K562 (cell line): ENCODE data around the gene IL7R. TPM values are rescaled to one million over a fixed set of nuclear protein-coding genes. Genes with fewer than 3 reads are reported as not detected.

Experiments used
- ATAC-seq: fragments of 200-7000 bp; cut with Tn5 transposase; 3 replicates; pipeline ENCODE4 v1.9.1; 2020; ENCODE audit warnings: moderate library complexity
- BruUV-seq: library from RNA; stranded (reverse); fragments of 400-500 nt; replicated peaks from 2 replicates; lab custom pipeline; 2021; lab: Mats Ljungman, UMichigan
- CTCF ChIA-PET: fragments of 300-600 bp; formaldehyde crosslinking; extraction: SDS; loops from one replicate; lab custom pipeline; 2021; ENCODE audit warnings: low intra/inter-chr PET ratio; lab: Yijun Ruan, JAX
- POLR2A ChIA-PET: fragments of 300-600, 350-650 bp; sonication (Branson Sonifier 250); formaldehyde crosslinking; extraction: SDS; loops from one replicate; lab custom pipeline; 2021; ENCODE audit warnings: antibody characterized with exemption, inconsistent platforms; lab: Yijun Ruan, JAX
- DNase-seq, 4 experiments: peaks; one replicate each; pipeline versions ENCODE4 v3.0.0 to v3.0.0-alpha.2; 2011 to 2018; ENCODE audit warnings: low spot score in 3 of 4, mixed read lengths in 3 of 4; ENCODE audit errors: extremely low read depth in 1 of 4
- FAIRE-seq: peaks from 2 replicates; lab custom pipeline; 2011; peaks lifted over from hg19 to GRCh38; lab: Jason Lieb, UNC
- H2AFZ ChIP-seq: 2 replicates; pipeline ENCODE4 v1.6.0; 2011; ENCODE audit warnings: low read depth, low read length, control low read depth, inconsistent platforms
- H3K27ac ChIP-seq: fragments of 200-600 bp; 3 replicates; pipeline ENCODE4 v1.8.0; 2011; ENCODE audit warnings: low read depth, mild to moderate bottlenecking, control low read depth, inconsistent platforms, low read length, moderate library complexity, mixed read lengths; ENCODE audit errors: extremely low read depth
- H3K27me3 ChIP-seq, 2 experiments: fragments of 300-600 bp in 1 of 2; 2 replicates in 1 of 2; 3 replicates in 1 of 2; pipeline versions ENCODE4 v1.6.0 to v1.8.0; 2011; ENCODE audit warnings: inconsistent platforms in 2 of 2, low read length in 2 of 2, mild to moderate bottlenecking in 1 of 2, mixed read lengths in 1 of 2, moderate library complexity in 1 of 2; ENCODE audit not compliant: control insufficient read depth in 2 of 2, insufficient read depth in 2 of 2
- H3K36me3 ChIP-seq: fragments of 300-600 bp; 3 replicates; pipeline ENCODE4 v1.8.0; 2011; ENCODE audit warnings: mild to moderate bottlenecking, low read length, inconsistent platforms; ENCODE audit not compliant: control insufficient read depth, insufficient read depth
- H3K4me1 ChIP-seq, 2 experiments: fragments of 200-600 bp in 1 of 2; replicated peaks in 1 of 2; 2 replicates in 1 of 2; 3 replicates in 1 of 2; pipeline versions ENCODE4 v1.5.1 to v1.8.0; 2011; ENCODE audit warnings: inconsistent platforms in 2 of 2, low read length in 2 of 2, mild to moderate bottlenecking in 1 of 2, mixed read lengths in 1 of 2, moderate library complexity in 1 of 2; ENCODE audit not compliant: control insufficient read depth in 2 of 2, insufficient read depth in 2 of 2
- H3K4me2 ChIP-seq: 2 replicates; pipeline ENCODE4 v1.6.1; 2011; ENCODE audit warnings: low read length, control low read depth, inconsistent platforms, mixed read lengths; ENCODE audit not compliant: insufficient read depth
- H3K4me3 ChIP-seq: fragments of 200-600 bp; sonication (generic), shearing (Covaris generic); 2 replicates; pipeline ENCODE4 v1.5.1; 2016; ENCODE audit warnings: control low read depth, inconsistent platforms
- H3K79me2 ChIP-seq: fragments of 200-600 bp; 3 replicates; pipeline ENCODE4 v1.8.0; 2011; ENCODE audit warnings: low read length, inconsistent platforms; ENCODE audit not compliant: control insufficient read depth, insufficient read depth
- H3K9ac ChIP-seq, 2 experiments: 2 replicates each; pipeline versions ENCODE4 v1.6.0 to v1.6.1; 2011; ENCODE audit warnings: low read depth in 2 of 2, low read length in 2 of 2, control low read depth in 1 of 2, inconsistent platforms in 1 of 2, mild to moderate bottlenecking in 1 of 2, mixed read lengths in 1 of 2; ENCODE audit not compliant: insufficient read depth in 1 of 2
- H3K9me1 ChIP-seq: one replicate; pipeline ENCODE4 v1.6.0; 2011; ENCODE audit warnings: inconsistent platforms, mild to moderate bottlenecking, low read length, moderate library complexity; ENCODE audit not compliant: control insufficient read depth, insufficient read depth
- H3K9me3 ChIP-seq: replicated peaks from 2 replicates; pipeline ENCODE4 v1.5.1; 2011; ENCODE audit warnings: low read depth, low read length, inconsistent platforms; ENCODE audit not compliant: control insufficient read depth, insufficient read depth
- H4K20me1 ChIP-seq: replicated peaks from 2 replicates; pipeline ENCODE4 v1.6.1; 2011; ENCODE audit warnings: low read length, inconsistent platforms, mixed read lengths; ENCODE audit not compliant: control insufficient read depth, insufficient read depth
- CREB5 ChIP-seq: fragments of 250-450 bp; sonication (Bioruptor Pico); IDR thresholded peaks from 2 replicates; pipeline ENCODE4 v1.5.0; 2020; ENCODE audit warnings: mild to moderate bottlenecking
- HMG20B ChIP-seq: fragments of 250-450 bp; sonication (Bioruptor Pico); IDR thresholded peaks from 2 replicates; pipeline ENCODE4 v1.5.0; 2021; ENCODE audit warnings: mild to moderate bottlenecking
- KLF1 ChIP-seq: fragments of 450-650 bp; IDR thresholded peaks from 2 replicates; pipeline ENCODE4 v1.6.1; 2016; ENCODE audit warnings: missing genetic modification characterization, missing compliant biosample characterization
- MIER1 ChIP-seq: fragments of 450-650 bp; IDR thresholded peaks from 2 replicates; pipeline ENCODE4 v1.6.1; 2016; ENCODE audit warnings: antibody characterized with exemption, mild to moderate bottlenecking, low read depth
- POU5F1 ChIP-seq: fragments of 150-350 bp; IDR thresholded peaks from 2 replicates; pipeline ENCODE4 v1.6.1; 2014; ENCODE audit warnings: borderline replicate concordance, low read length, low read depth, mild to moderate bottlenecking; ENCODE audit not compliant: partially characterized antibody
- SNIP1 ChIP-seq: fragments of 450-650 bp; IDR thresholded peaks from 2 replicates; pipeline ENCODE4 v1.7.1; 2017; ENCODE audit warnings: low read depth, mild to moderate bottlenecking
- TCF7L2 ChIP-seq: fragments of 150-350 bp; IDR thresholded peaks from 2 replicates; pipeline ENCODE4 v1.6.1; 2016; ENCODE audit warnings: low read depth, mild to moderate bottlenecking, low read length, moderate library complexity
- TEAD2 ChIP-seq: fragments of 450-650 bp; IDR thresholded peaks from 2 replicates; pipeline ENCODE4 v1.6.1; 2016; ENCODE audit warnings: missing genetic modification characterization, control low read depth, missing compliant biosample characterization
- TGIF2 ChIP-seq: sonication (generic); formaldehyde crosslinking; IDR thresholded peaks from 2 replicates; pipeline ENCODE4 v1.8.1; 2022; ENCODE audit warnings: mild to moderate bottlenecking, missing genetic modification reagents, moderate library complexity
- TRIM25 ChIP-seq: fragments of 450-650 bp; IDR thresholded peaks from 2 replicates; pipeline ENCODE4 v1.7.0; 2016; ENCODE audit warnings: borderline replicate concordance
- TRIM28 ChIP-seq: fragments of 450-650 bp; IDR thresholded peaks from 2 replicates; pipeline ENCODE4 v1.6.1; 2017
- ZBTB9 ChIP-seq: fragments of 450-650 bp; formaldehyde crosslinking; IDR thresholded peaks from 2 replicates; pipeline ENCODE4 v1.4.0; 2020; ENCODE audit warnings: mild to moderate bottlenecking, moderate library complexity
- ZFP30 ChIP-seq: fragments of 250-450 bp; sonication (Bioruptor Pico); IDR thresholded peaks from 2 replicates; pipeline ENCODE4 v1.8.0; 2022; ENCODE audit warnings: moderate library complexity, mild to moderate bottlenecking, inconsistent platforms, borderline replicate concordance
- ZNF511 ChIP-seq: sonication (generic); formaldehyde crosslinking; IDR thresholded peaks from 2 replicates; pipeline ENCODE4 v1.8.0; 2022; ENCODE audit warnings: mild to moderate bottlenecking, missing genetic modification reagents
- ZNF586 ChIP-seq: fragments of 450-650 bp; formaldehyde crosslinking; conservative IDR thresholded peaks from 2 replicates; pipeline ENCODE4 v1.4.0; 2020; ENCODE audit warnings: mild to moderate bottlenecking, moderate library complexity
- WGBS: fragments of 100-300 bp; shearing (Covaris generic); methylation state at CpG from one replicate; pipeline ENCODE4 v1.1.6; 2016; ENCODE audit warnings: low coverage, mixed read lengths; ENCODE audit not compliant: insufficient coverage; ENCODE audit errors: missing lambda C conversion rate; 5-methylcytosine and 5-hydroxymethylcytosine counted together
- in situ Hi-C: fragments of 300-500 bp; cut with MboI; formaldehyde crosslinking; loops from 4 replicates; pipeline ENCODE4 v1.15.0; 2018; ENCODE audit warnings: inconsistent platforms, mixed read lengths
- intact Hi-C: fragments of 100-400 bp; cut with micrococcal nuclease; formaldehyde crosslinking; loops from 2 replicates; pipeline ENCODE4 v1.14.2; 2022
- polyA plus RNA-seq, 8 experiments: library from polyadenylated mRNA; depleted of rRNA in 4 of 8; stranded (reverse) in 5 of 8; unstranded in 3 of 8; fragments of >200 nt; fragmentation: Nextera tagmentation in 2 of 8; fragmentation: Illumina TruSeq in 1 of 8; extraction: Ambion mirVana in 2 of 8; extraction: Trizol in 1 of 8; gene quantifications; 2 replicates each; pipeline versions ENCODE4 v1.2.1 to v1.2.3, GENCODE V29; 2011 to 2014; ENCODE audit warnings: inconsistent platforms in 1 of 8, missing spikeins in 1 of 8
- total RNA-seq, 7 experiments: library from RNA; depleted of rRNA in 6 of 7; stranded (reverse); fragments of >200 nt in 6 of 7; fragmentation: Illumina TruSeq in 2 of 7; extraction: Trizol in 2 of 7; gene quantifications; 2 replicates each; pipeline versions ENCODE4 v1.2.1 to v1.2.3, GENCODE V29; 2011 to 2021; ENCODE audit warnings: low replicate concordance in 1 of 7

IL7R gene
- total and polyA plus RNA-seq, 9 of the 15 experiments (the other 6 are each of a cell fraction or from before 2014, with no cell fraction given): 0.04 to 0.98 (median 0.09) TPM; not detected in 3

- Histone ChIP-seq H3K79me2 (no peaks in the 10 kb centered on the region), H3K4me1 (no peaks in the 10 kb centered on the region), H3K4me3 (no peak overlapping the region), H3K27me3 (no peaks in the 10 kb centered on the region), H3K9ac (no peak overlapping the region), H4K20me1 (no peaks in the 10 kb centered on the region), H3K36me3 (no peaks in the 10 kb centered on the region), H3K27ac (no peak overlapping the region), H3K9me3 (no peaks in the 10 kb centered on the region), H3K4me2 (no peak overlapping the region), H3K9me1 (no peaks in the 10 kb centered on the region), H2AFZ (no peak overlapping the region)
- FAIRE-seq (no peak), ATAC-seq (no peak; the same call in 2 of the 3 replicates), DNase-seq (no peak)
- ChIA-PET POLR2A (no interaction called here), CTCF (no interaction called here)
- BruUV-seq: no TSS peak
- intact Hi-C loops: no loop called here
- in situ Hi-C loops: no loop called here
- WGBS: under 1% methylated on average over 8 of the region's 8 CpGs
- TF ChIP-seq ZNF511 (CRISPR knock-in tag) (no peak), POU5F1 (no peak), SNIP1 (no peak), TRIM25 (no peak), TGIF2 (no peak), MIER1 (no peak), KLF1 (tag) (no peak), TRIM28 (no peak), CREB5 (CRISPR knock-in tag) (no peak), ZBTB9 (CRISPR knock-in tag) (no peak), HMG20B (CRISPR knock-in tag) (no peak), TEAD2 (tag) (no peak), TCF7L2 (no peak), ZFP30 (no peak), ZNF586 (no peak)
Measured at GRCh38 chr5:35852084-35852734, 4.5 kb upstream of the IL7R start.
